Right lobe of liver (tissue), 6 donors: ENCODE measurements around the gene PSMG3. TPM values are rescaled to one million over a fixed set of nuclear protein-coding genes. Genes with fewer than 3 reads are reported as not detected.

Source experiments
- ATAC-seq, 4 donors: fragments of 200-7000 bp; cut with Tn5 transposase; one replicate each; pipeline ENCODE4 v1.9.1; 2020; ENCODE audit warnings: mild to moderate bottlenecking in 4 of 4, moderate library complexity in 4 of 4
- DNase-seq, 3 donors: peaks; one replicate each; pipeline ENCODE4 v3.0.0-alpha.2; 2020
- H3K27ac ChIP-seq, 3 donors: fragments of 200-600 bp; one replicate each; pipeline ENCODE4 v1.8.0; 2022
- H3K27me3 ChIP-seq, 2 donors: fragments of 200-600 bp; one replicate each; pipeline ENCODE4 v1.8.0; 2022
- H3K36me3 ChIP-seq, 4 donors: fragments of 200-600 bp; sonication (generic) in 1 of 4; one replicate each; pipeline versions ENCODE4 v1.5.1 to v1.8.0; 2017 to 2022; ENCODE audit warnings: control low read depth in 1 of 4
- H3K4me1 ChIP-seq, 4 donors: fragments of 200-600 bp; sonication (generic) in 1 of 4; one replicate each; pipeline versions ENCODE4 v1.5.1 to v1.8.0; 2017 to 2022; ENCODE audit warnings: control low read depth in 1 of 4
- H3K4me3 ChIP-seq, 3 donors: fragments of 200-600 bp; one replicate each; pipeline ENCODE4 v1.8.0; 2022
- H3K9me3 ChIP-seq, 4 donors: fragments of 200-600 bp; sonication (generic) in 1 of 4; one replicate each; pipeline versions ENCODE4 v1.5.1 to v1.8.0; 2017 to 2022; ENCODE audit warnings: control low read depth in 1 of 4
- POLR2A ChIP-seq: fragments of 450-650 bp; IDR thresholded peaks from one replicate; pipeline ENCODE4 v1.6.1; 2017; ENCODE audit warnings: antibody characterized with exemption, mild to moderate bottlenecking
- WGBS: methylation state at CpG from one replicate; pipeline ENCODE4 v1.1.6; 2018; ENCODE audit warnings: low coverage, low lambda C conversion rate; ENCODE audit not compliant: insufficient coverage; ENCODE audit errors: missing lambda C conversion rate; 5-methylcytosine and 5-hydroxymethylcytosine counted together
- intact Hi-C, 2 donors: fragments of 100-400 bp; cut with DNase I; formaldehyde crosslinking; loops; one replicate each; pipeline versions ENCODE4 v1.11.2 to v1.14.1; 2022
- total RNA-seq, 6 experiments: library from RNA; depleted of rRNA in 2 of 6; stranded (reverse); fragments of >200 nt in 2 of 6; fragmentation: NEBNext Ultra II Directional in 3 of 6; extraction: Animal tissue kit (Norgen Biotek cat#: 25700) in 3 of 6; gene quantifications; one replicate each; pipeline versions ENCODE4 v1.1.0 to v1.2.4, GENCODE V29; 2016 to 2023
- TF ChIP-seq, protein P1 (sequence below), 4 donors: fragments of 200-600 bp in 3 of 4; fragments of 450-650 bp in 1 of 4; IDR thresholded peaks; one replicate each; pipeline versions ENCODE4 v1.5.1 to v1.8.0; 2016 to 2022; ENCODE audit warnings: antibody characterized with exemption in 4 of 4, mild to moderate bottlenecking in 2 of 4
- donor health status: DM: no; HTN: yes; CAD: no.
- donor health status: DM: no; HTN: no; CAD: no.
- donor health status: DM: no; HTN: no; CAD: no.
- donor health status: DM: no; HTN: yes; CAD: no.
- donor health status: DM: no; HTN: yes; CAD: no.

PSMG3 gene
- total RNA-seq, 6 experiments from 2014 or later = 7.6 to 28.1 (median 9.2) TPM

DNA sequence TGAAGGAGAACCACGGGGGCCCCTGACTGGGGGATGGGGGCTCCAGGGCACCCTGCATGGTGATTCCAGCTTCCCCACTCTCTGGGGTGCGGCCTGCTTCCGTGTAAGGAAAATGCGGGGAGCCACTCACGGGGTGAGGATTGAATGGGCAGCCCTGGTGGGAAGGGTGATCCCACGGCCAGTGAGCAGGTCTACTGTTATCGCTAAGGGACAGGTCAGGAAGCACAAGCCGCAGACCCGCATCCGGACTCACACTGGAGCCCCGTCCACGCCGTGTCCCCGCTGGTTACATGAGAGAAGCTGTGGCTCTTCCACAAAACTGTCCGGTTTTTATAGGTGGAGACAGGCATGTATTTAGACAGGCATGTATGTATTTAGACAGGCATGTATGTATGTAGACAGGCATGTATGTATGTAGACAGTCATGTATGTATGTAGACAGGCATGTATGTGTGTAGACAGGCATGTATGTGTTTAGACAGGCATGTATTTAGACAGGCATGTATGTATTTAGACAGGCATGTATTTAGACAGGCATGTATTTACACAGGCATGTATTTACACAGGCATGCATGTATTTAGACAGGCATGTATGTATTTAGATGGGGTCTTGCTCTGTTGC is 5.7 kb downstream of the PSMG3 start:
- Histone ChIP-seq H3K4me1 (peaks cover 0 to 8% (median 3%) of the 10 kb centered on the region in 4 donors), H3K4me3 (no peak overlapping the region), H3K27me3 (no peaks in the 10 kb centered on the region), H3K36me3 (peaks cover 0 to 6% (median 0%) of the 10 kb centered on the region in 4 donors), H3K9me3 (no peaks in the 10 kb centered on the region), H3K27ac (no peak overlapping the region)
- intact Hi-C loops = no loop called here
- 65% methylated on average over 5 of the region's 15 CpGs for WGBS
- DNase-seq = no peak
- no peak for TF ChIP-seq POLR2A
- TF ChIP-seq, protein P1, sequence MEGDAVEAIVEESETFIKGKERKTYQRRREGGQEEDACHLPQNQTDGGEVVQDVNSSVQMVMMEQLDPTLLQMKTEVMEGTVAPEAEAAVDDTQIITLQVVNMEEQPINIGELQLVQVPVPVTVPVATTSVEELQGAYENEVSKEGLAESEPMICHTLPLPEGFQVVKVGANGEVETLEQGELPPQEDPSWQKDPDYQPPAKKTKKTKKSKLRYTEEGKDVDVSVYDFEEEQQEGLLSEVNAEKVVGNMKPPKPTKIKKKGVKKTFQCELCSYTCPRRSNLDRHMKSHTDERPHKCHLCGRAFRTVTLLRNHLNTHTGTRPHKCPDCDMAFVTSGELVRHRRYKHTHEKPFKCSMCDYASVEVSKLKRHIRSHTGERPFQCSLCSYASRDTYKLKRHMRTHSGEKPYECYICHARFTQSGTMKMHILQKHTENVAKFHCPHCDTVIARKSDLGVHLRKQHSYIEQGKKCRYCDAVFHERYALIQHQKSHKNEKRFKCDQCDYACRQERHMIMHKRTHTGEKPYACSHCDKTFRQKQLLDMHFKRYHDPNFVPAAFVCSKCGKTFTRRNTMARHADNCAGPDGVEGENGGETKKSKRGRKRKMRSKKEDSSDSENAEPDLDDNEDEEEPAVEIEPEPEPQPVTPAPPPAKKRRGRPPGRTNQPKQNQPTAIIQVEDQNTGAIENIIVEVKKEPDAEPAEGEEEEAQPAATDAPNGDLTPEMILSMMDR (IDR thresholded peaks at IDR 0.05) = no peak
- no peak for ATAC-seq

DNA sequence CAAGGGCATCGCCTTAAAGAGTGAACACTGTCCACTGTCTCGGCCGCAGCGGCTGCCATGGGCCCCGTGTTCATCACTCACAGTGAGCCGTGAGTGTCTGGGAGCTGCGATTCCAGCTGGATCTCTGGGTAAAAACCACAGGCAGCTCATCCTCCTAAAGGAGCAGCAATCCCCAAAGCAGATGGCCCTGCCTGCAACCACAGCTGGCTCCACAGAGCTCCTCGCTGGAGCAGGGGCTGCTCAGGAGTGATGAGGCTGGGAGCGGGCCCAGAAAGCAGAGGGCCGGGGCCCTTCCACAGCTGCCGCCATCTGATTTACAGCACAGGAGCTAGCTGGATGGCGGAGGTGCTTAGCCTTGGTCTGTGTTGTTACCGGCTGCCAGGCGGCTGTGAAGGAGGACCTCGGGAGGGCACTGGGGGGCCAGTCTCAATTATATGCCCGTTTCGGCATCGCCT is 7.2 kb downstream of the PSMG3 start:
- H3K9me3 ChIP-seq = no peaks in the 10 kb centered on the region
- no peaks in the 10 kb centered on the region for H3K27me3 ChIP-seq
- ATAC-seq (no peak), DNase-seq (no peak)
- no peak overlapping the region for H3K4me3 ChIP-seq
- no peaks in the 10 kb centered on the region for H3K4me1 ChIP-seq
- 96% methylated on average over 5 of the region's 18 CpGs for WGBS
- peaks cover 0 to 6% (median 0%) of the 10 kb centered on the region in 4 donors for H3K36me3 ChIP-seq
- intact Hi-C loops = no loop called here
- TF ChIP-seq, protein P1 (IDR thresholded peaks at IDR 0.05) = no peak
- TF ChIP-seq POLR2A = no peak
- no peak overlapping the region for H3K27ac ChIP-seq

DNA sequence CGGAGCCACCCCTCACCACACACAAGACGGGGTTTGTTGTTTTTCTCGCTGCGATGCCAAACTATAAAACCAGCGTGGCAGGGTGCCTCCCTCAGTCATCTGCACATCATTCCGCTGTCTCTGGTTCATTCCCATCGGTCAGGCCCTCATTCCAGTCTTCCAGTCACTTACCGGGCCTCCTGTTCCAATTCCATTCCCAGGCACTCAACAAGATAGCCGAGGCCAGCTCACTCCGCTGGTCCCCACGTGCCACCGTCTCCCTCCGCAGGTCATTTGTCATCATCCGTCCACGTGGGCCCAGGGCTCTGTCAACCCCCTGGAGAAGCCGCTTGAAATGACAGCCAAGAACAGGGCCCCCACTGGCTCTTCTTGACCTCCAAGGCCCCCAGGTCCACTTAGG is 7.7 kb downstream of the PSMG3 start:
- WGBS = 73% methylated on average over 16 of the region's 16 CpGs
- no peak for ATAC-seq
- no peak for TF ChIP-seq POLR2A
- TF ChIP-seq, protein P1 (IDR thresholded peaks at IDR 0.05) = no peak
- H3K4me1 ChIP-seq = no peaks in the 10 kb centered on the region
- no peaks in the 10 kb centered on the region for H3K27me3 ChIP-seq
- DNase-seq = no peak
- intact Hi-C loops = no loop called here
- peaks cover 0 to 2% (median 0%) of the 10 kb centered on the region in 4 donors for H3K36me3 ChIP-seq
- no peak overlapping the region for H3K27ac ChIP-seq
- no peaks in the 10 kb centered on the region for H3K9me3 ChIP-seq
- H3K4me3 ChIP-seq = no peak overlapping the region

DNA sequence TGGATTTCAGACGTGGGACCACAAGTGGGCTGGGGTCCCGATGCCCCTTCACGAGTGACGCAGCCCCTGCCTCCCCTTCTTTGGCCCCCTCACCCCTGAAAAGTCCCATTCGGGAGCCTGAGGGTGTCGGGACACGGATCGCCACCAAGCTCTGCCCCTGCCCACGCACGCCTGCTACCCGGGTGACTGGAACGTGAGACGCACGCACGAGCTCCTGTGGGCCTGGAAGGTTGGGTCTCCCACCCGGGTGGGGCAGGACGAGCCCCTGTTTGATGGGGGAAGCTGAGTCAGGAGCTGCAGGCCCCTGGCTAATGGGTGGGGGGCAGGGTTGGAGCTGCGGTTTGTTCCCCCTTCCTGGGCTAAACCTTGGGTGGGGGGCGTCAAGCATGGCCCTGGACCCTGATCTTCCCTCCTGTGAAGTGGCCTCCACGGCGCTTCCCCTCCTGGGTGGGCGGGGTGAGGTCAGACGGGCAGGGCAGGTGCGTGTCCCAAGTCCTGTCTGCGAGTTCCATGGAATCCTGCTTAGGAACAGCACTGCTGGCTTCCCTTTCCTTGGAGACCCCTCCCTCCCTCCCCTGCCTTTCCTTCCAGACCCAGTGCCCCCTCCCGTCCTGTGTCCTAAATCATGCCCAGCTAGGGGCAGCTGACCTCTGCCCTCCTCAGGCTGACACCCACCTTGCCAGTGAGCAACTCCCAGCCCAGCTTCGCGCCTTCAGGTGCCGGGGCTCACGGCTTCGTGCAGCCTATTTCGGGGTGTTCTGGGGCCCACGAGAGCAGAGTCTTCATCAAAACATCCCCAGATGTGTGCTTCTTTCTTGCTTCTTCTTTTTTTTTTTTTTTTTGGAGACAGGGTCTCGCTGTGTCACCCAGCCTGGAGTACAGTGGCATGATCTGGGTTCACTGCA is 8.5 kb downstream of the PSMG3 start:
- WGBS = 75% methylated on average over 8 of the region's 34 CpGs

More for the DNA sequence above, 8.5 kb downstream of the PSMG3 start:
- Histone ChIP-seq H3K9me3 (no peaks in the 10 kb centered on the region), H3K27ac (no peak overlapping the region), H3K4me3 (no peak overlapping the region), H3K4me1 (peaks cover 0 to 4% (median 0%) of the 10 kb centered on the region in 4 donors), H3K36me3 (no peaks in the 10 kb centered on the region), H3K27me3 (no peaks in the 10 kb centered on the region)
- no peak for ATAC-seq
- intact Hi-C loops = no loop called here
- TF ChIP-seq, protein P1 (IDR thresholded peaks at IDR 0.05) = no peak
- no peak for TF ChIP-seq POLR2A
- peak in 1 of 3 donors; percentile 41 for DNase-seq
